Subcutaneous adipose tissue (tissue), 4 donors: ENCODE measurements around the gene WDR18. TPM values are rescaled to one million over a fixed set of nuclear protein-coding genes. Genes with fewer than 3 reads are reported as not detected.

ENCODE experiments used
- total RNA-seq, 4 donors: library from RNA; depleted of rRNA; stranded (reverse); fragments of >200 nt; gene quantifications; one replicate each; pipeline ENCODE4 v1.1.0, GENCODE V29; 2016
- TF ChIP-seq, protein P1 (sequence below): fragments of 450-650 bp; IDR thresholded peaks from one replicate; pipeline ENCODE4 v1.5.1; 2016; ENCODE audit warnings: low read depth, mild to moderate bottlenecking, control low read depth, antibody characterized with exemption, moderate library complexity

WDR18 gene
- total RNA-seq, 4 donors from 2014 or later = 18.9 to 58.6 (median 30.7) TPM

DNA sequence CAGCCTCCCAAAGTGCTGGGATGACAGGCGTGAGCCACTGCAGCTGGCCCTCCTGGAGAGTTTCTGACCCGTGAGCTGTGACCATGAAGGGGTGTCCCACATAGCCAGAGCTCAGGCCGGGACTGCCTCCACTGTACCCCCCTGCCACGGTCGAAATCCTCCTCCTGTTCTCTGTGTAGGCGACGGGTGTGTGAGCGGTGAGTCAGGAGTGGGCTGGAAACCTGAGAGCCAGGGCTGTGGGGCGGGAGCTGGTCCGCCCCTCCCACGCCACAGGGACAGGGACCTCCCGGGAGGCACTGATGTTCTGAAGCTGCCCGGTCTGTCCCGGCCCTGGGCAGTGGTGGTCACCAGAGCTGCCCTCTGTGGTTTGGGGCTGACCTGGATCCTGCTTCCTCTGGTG is 3.9 kb downstream of the WDR18 start:
- TF ChIP-seq, protein P1, sequence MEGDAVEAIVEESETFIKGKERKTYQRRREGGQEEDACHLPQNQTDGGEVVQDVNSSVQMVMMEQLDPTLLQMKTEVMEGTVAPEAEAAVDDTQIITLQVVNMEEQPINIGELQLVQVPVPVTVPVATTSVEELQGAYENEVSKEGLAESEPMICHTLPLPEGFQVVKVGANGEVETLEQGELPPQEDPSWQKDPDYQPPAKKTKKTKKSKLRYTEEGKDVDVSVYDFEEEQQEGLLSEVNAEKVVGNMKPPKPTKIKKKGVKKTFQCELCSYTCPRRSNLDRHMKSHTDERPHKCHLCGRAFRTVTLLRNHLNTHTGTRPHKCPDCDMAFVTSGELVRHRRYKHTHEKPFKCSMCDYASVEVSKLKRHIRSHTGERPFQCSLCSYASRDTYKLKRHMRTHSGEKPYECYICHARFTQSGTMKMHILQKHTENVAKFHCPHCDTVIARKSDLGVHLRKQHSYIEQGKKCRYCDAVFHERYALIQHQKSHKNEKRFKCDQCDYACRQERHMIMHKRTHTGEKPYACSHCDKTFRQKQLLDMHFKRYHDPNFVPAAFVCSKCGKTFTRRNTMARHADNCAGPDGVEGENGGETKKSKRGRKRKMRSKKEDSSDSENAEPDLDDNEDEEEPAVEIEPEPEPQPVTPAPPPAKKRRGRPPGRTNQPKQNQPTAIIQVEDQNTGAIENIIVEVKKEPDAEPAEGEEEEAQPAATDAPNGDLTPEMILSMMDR = no peak

DNA sequence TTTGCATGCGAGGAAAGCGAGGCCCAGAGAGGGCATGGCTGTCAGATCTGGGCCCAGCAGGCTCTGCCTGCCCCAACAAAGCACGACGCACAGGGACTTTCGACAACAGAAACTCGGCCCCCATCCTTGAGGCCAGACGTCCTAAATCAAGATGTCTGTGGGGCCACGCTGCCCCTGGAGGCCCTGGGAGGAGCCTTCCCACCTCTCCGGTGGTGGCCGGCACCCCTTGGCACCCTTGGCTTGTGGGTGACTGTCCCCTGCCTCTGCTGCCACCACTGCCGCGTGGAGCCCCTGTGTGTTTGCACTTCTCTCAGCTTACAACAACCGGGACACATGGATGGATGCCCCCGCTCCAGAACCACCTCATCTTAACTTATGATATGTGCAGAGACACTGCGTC is 4.4 kb downstream of the WDR18 start:
- TF ChIP-seq, protein P1 = no peak

DNA sequence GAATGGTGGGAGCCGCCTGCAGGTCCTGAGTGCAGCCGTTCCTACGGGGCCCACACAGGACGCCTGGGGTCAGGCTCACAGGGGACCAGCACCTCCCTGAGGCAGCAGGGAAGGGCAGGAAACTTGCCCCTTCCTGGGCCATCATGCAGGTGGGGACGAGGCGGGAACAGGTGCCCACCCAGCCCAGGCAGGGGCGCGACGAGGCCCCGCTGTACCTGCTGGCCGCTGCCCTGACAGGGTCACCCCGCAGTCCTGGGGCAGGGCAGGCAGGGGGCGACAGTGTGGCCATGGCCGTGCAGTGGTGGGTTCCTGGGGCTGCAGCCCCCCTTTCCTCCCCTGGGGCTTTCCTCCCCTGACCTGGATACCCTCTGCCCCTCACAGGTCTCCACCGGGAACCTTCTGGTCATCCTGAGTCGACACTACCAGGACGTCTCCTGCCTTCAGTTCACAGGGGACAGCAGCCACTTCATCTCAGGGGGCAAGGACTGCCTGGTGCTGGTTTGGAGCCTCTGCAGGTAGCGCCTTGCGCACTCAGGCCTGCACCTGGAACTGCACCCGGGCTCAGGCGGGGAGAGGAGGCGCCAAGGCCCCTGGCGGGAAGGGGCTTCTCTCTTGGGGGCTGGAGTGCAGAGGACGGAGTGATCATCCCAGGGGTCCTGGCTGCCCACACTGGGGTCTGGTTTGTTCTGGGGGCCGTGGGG is 5.4 kb downstream of the WDR18 start:
- TF ChIP-seq, protein P1 = no peak

DNA sequence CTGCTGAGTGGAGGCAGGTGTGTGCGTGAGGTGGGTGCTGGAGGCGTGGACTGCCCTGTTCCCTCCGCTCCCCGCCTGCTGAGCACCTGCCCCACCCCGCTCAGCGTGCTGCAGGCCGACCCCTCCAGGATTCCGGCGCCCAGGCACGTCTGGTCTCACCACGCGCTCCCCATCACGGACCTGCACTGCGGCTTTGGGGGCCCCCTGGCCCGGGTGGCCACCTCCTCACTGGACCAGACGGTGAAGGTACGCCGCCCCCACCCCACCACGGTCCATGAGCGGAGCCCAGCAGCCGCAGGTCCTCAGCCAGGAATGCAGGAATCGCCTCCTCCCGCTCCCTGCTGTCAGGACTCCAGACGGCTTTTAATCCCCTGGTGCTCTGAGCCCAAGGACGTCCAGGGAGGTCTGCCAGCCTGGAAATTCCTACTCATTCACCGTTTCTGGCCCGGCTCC is 6.0 kb downstream of the WDR18 start:
- TF ChIP-seq, protein P1 = no peak

DNA sequence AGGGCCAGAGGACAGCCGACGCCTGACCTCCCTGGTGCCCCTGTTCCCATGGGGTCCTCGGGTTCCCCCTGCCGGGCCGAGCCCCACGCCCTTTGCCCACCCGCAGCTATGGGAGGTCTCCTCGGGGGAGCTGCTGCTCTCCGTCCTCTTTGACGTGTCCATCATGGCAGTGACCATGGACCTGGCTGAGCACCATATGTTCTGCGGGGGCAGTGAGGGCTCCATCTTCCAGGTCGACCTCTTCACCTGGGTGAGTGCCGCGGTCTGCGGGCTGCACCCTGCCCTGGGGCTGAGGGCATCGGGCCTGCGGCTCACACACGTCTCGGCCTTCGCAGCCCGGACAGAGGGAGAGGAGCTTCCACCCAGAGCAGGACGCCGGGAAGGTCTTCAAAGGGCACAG is 6.6 kb downstream of the WDR18 start:
- TF ChIP-seq, protein P1 = no peak

DNA sequence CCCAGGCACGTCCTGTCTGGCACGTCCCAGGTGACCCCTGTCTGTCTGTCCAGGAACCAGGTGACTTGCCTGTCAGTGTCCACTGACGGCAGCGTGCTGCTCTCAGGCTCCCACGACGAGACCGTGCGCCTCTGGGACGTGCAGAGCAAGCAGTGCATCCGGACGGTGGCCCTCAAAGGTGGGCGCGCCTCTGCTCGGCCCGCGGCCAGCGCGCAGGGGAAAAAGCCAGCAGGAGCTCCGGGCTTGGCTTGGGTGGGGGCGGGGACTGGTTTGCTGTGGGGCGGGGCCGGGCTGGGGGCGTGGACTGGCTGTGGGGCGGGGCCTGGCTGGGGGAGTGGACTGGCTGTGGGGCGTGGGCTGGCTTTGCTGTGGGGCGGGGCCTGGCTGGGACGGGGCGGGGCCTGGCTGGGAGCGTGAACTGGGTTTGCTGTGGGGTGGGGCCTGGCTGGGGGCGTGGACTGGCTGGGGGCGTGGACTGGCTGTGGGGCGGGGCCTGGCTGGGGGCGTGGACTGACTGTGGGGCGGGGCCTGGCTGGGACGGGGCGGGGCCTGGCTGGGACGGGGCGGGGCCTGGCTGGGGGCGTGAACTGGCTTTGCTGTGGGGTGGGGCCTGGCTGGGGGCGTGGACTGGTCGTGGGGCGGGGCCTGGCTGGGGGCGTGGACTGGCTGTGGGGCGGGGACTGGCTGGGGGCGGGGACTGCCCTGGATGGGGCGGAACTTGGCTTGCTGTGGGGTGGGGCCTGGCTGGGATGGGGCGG is 7.2 kb downstream of the WDR18 start:
- TF ChIP-seq, protein P1 = no peak

DNA sequence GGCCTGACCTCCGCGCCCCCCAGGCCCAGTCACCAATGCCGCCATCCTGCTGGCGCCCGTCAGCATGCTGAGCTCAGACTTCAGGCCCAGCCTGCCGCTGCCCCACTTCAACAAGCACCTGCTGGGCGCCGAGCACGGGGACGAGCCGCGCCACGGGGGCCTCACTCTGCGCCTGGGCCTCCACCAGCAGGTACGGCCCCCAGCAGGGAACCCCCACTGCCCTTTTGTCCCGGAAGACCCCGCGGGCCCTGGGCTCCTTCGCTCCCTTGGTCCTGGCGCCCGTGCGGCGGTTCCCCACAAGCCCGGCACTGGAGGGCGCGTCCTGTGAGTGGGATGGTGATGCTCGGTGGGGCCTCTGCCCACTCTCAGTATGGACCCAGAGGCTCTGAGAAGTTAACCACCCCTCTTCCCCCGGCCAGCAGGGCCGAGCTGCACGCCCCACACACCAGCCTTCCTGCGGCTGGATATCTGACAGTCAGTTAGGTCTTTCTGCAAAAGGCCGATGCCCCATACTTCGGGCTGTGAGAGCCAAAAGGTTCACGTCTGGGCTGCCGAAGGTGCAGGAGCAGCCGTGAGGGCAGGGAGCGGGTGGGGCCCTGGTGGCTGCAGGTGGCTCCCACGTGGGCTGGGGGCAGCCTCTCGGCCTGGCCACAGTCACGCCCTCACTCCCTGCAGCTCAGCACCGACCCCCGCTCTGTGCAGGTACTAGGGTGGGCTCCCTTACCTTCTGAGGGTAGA is 8.0 kb downstream of the WDR18 start:
- TF ChIP-seq, protein P1 = no peak
